Measurements from ENCODE around the gene CDH18.

GRCh38 chr5:19564036-19564435, 424.0 kb downstream of the CDH18 start:
- no peak for TF ChIP-seq EZH2 (optimal IDR thresholded peaks at IDR 0.05; ENCODE audit: low read depth, low read length)
- TF ChIP-seq EZH2phosphoT487 (IDR thresholded peaks at IDR 0.05; ENCODE audit: low read length): no peak

Measured in MM.1S (cell line).